Activated CD4-positive, alpha-beta T cell treated with anti-CD3 and anti-CD28 coated beads, Interleukin-2, amount 50 U/mL, for 1 hour (primary cell): ENCODE measurements around the gene NEK4.

Source experiments
- DNase-seq: peaks from one replicate; pipeline ENCODE4 v3.0.0-alpha.2; 2020

Gene NEK4

DNA sequence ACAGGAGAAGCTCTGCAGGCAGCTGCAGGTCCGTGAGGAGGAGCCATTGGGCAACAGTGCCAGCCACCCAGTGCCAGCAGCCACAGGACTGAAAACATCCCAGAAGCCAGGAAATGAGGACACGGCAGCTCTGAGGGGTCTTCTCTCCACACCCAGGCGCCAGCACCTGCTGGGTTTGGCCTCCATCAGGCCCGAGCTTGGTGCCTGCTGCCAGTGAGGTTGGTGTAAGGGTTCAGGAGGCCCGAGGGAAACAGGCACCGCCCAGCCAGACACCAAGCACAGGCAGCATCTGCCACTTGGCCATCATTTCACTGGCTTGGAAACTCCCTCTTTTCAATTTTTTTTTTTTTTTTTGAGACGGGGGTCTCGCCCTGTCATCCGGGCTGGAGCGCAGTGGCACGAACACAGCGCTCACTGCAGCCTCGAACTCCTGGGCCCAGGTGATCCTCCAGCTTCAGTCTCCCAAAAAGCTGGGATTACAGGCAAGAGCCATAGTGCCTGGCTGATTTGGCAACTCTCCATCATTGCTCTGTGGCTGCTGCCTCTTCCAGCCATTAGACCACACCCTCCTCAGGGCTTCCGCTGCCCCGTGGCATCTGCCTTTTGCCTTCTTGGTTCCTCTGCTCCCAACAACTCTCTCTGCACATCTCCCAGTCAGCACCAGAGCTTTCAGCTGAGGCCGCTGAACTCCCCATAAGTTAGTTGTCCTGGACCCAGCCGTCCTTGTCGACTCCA lies 22.4 kb upstream of the NEK4 start:
- no peak for DNase-seq

DNA sequence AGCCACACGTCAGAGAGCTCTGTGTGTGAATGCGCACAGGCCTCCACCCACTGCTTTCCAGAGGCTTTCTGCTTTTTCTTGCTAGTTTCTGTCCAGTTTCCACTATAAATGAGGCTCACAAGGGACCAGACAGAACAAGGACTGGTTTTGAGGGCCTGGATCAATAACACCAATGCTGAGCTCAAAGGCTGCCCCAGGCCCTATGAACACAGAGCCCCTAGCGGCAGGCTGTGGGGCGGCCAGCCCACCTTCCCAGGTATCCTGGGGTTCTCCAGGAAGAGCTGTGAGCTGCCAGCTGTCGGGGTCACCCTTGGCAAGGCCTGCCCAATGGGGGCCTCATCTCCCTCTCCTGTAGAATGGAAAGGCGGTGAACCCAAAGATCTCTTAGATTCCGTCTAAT lies 21.7 kb upstream of the NEK4 start:
- DNase-seq, result no peak

GRCh38 chr3:52791928-52792327 lies 21.2 kb upstream of the NEK4 start:
- no peak for DNase-seq

DNA sequence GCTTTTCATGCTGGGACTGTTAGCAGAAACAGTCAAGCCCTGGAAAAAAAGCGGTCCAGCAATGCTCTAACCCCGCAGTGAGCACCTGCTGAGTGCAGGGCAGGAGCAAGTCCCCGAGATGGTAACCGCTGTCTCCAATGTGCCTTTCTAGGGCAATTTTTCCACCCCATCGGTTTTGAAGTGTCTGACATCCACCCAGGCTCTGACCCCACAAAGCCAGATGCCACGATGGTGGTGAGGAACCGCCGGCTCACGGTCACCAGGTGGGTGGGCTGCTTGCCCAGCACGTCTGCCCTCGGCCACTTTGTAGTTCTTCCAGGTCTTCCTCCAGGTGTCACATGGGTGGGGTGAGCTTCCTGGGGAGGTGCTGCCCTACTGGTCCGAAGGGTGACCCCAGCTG lies 20.6 kb upstream of the NEK4 start:
- DNase-seq, result no peak

- no peak for DNase-seq
Observed at GRCh38 chr3:52790741-52791140, 20.0 kb upstream of the NEK4 start.

- DNase-seq, result no peak
Observed at GRCh38 chr3:52790337-52790736, 19.6 kb upstream of the NEK4 start.

GRCh38 chr3:52789746-52790040 lies 19.0 kb upstream of the NEK4 start:
- no peak for DNase-seq

DNA sequence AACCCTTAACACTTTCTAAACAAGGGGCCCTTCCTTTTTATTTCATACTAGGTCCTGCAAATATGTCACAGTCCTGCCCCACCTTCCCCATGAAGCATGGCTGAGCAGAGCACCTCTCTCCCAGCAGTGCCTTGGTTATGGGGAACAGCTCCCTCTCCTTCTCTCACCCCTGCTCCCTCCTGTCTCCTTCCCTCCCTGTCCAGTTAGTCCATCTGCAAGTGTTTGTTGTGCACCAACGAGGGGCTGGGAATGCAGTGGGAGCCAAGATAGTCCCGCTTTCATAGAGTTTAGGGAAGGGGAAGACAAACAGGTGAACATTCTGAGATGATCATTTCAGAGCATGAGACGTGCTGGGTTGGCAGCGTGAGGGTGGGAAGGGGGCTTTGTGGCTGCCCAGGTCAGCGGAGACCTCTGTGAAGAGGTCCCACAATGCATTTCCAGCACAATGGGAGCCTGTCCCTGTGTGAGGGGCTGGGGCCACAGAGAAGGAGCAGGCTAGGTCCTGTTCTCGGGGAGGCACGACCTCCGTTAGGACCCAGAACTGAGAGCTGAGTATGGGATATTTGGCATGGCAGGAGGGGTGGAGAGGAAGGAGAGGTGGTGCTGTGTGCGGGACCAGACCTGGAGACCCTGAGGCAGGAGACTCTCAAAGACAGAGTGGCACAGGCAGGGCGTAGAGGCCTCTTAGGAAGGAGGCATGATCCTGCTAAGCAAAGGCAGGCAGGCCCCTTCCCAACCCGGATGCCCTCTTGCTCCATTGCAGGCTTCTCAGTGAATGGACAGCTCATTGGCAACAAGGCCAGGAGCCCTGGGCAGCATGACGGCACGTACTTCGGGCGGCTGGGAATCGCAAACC lies 18.4 kb upstream of the NEK4 start:
- no peak for DNase-seq

GRCh38 chr3:52787672-52788625 lies 17.2 kb upstream of the NEK4 start:
- DNase-seq, result no peak

DNA sequence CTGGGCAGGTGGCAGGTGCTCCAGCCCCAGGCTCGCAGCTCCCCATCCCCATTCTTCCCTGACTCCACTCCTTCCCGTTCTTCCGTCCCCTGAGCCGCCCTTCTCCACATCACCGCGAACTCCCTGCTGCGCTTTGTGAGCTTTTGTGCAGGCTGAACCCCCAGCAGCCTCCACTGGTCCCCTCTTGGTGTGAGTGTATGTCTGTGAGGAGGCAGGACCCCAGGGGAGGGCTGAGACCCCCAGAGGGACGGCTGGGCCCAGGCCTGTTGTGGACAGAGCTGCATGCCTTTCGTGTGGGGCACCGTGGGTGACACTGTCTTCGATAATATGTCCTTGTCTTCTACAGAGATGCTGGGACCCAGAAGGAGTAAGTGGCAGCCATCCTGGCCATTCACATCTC lies 16.5 kb upstream of the NEK4 start:
- DNase-seq, result no peak

DNA sequence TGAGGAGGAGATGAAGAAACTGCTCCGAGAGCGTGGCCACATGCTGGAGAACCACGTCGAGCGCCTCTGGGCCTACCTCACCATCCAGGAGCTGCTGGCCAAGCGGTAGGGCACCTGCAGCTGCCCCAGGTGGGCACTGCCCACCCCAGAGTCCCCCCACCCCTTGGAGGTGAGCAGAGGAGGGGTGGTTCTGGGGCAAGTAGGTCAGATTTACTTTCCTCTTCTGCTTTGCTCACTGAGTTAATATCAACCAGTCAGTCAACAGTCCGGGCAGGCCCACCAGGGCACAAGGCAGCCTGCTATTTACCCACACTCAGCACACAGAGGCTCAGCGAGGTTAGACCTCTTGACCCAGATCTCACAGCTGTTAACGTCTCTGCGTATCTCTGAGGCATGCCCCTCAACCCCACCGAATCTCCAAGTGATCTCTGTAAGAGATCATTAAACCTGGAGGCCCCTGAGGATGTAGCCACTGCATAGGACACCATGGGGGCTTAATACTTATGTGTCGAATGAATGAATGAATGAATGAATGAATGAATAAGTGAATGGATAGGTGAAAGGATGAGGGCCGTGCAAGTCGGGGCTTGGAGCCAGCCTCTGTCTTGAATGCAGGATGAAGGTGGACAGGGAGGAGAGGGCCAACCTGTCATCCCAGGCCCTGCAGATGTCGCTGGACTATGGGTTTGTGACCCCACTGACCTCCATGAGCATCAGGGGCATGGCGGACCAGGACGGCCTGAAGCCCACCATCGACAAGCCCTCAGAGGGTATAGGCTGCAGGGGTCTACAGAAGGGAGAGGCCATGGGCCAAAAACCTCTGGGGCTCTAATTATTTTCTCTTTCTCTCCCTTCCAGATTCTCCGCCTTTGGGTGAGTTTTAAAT lies 15.8 kb upstream of the NEK4 start:
- DNase-seq, result no peak

DNA sequence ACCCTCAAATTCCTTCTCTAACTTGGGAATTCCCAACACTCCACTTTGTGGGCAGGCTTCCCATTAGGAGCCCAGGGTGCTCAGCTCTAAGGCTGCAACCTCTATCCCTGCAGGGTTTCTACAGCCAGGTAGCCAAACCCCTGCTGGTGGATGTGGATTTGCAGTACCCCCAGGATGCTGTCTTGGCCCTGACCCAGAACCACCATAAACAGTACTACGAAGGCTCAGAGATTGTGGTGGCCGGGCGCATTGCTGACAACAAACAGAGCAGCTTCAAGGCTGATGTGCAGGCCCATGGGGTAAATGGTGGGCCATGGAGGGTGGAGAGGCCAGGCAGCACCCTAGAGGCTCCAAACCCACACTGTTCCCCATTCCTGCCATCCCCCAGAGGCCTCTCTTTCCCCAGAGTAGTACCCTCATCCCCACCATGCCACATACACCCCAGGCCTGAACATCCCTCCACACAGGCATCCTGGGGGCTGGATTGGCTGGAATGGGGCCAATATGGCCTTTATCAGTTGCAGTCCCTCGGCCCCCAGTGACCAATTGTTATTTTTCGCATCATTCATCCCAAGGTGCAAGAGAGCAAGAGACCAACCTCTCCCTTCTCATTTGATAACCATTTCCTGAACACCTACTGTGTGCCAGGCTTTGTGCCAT lies 14.3 kb upstream of the NEK4 start:
- no peak for DNase-seq

DNA sequence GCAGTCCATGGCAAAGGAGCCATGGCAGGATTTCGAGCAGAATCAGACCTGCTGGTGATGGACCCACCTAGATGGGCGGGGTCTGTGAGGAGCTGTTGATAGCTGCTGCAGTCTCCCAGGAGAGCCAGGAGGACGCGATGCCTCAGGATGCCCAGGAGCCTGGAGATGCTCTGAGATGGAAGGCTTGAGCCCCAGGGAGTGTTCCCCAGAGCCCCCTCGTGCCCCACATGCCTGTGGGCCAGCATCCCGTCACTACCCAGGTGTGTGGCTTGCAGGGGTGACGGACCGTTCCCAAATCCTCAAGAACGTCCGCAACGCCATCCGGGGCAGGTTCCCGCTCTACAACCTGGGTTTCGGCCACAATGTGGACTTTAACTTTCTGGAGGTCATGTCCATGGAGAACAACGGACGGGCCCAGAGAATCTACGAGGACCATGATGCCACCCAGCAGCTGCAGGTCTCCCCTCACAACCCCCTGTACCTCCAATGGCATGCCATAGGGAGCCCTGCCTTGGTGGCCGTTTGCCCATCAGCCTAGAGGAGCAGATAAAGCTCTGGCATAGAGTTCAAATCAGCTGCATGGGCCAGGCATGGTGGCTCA lies 13.4 kb upstream of the NEK4 start:
- no peak for DNase-seq

DNA sequence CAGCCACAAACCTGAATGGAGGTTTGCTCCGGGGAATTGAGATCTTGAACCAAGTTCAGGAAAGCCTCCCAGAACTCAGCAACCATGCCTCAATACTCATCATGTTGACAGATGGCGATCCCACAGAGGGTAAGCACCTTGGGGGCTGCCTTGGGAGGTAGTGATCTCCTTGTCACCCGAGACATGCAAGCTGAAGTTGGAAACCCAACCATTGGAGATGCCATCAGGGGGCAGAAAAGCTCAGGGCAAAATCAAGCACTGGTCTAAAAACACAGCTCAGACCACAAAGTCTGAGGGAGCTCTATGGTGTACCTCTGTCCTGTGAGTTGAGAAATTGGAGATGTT lies 12.4 kb upstream of the NEK4 start:
- no peak for DNase-seq

- DNase-seq, result no peak
Observed at GRCh38 chr3:52782412-52783210, 11.9 kb upstream of the NEK4 start.

DNA sequence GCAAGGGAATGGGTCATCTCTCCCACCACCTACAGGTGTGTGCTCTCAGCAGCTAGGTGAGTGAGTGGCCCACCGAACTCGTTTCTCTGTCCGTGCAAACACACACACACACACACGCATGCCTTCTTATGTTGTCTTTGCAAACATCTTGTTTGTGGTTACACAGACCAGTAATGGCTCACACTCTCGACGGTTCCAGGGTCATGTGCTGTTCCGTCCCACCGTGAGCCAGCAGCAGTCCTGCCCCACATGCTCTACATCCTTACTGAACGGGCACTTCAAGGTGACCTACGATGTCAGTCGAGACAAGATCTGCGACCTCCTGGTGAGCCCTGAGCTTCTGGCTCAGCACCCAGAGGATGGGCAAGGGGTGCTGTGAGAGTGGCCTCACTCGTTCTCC lies 11.0 kb upstream of the NEK4 start:
- no peak for DNase-seq

DNA sequence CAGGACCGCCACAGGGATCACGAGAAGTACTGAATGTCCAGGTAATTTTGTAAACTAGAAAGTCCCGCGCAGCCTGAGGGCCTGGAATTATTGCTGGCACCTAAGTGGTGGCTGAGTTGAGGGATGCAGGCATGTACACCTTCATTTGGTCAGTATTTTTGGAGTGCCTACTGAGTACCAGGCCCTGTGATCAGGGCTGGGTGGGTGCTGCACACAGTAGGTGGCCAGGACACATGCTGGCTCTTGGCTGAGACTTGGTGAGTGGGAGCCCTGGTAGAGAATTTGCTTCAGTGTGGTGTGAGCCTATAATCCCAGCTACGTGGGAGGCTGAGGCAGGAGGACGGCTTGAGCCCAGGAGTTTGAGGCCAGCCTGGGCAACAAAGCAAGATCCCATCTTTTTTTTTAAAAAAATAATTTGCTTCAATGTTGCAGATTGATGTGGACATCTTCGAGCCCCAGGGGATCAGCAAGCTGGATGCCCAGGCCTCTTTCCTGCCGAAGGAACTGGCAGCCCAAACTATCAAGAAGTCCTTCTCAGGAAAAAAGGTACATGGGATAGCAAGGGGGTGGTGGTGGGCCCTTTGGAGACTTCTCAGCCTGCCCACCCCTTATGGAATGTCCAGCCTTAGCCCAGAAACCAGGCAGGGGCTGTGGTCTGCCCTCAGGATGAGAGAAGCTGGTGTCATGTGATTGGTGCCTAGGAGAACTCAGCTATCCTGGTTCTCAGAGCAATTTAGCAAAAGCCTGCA lies 9.3 kb upstream of the NEK4 start:
- no peak for DNase-seq

- no peak for DNase-seq
Observed at GRCh38 chr3:52779011-52779836, 8.5 kb upstream of the NEK4 start.
